Neural cell (in vitro differentiated cells): ENCODE results near the gene CHURC1. TPM values are rescaled to one million over a fixed set of nuclear protein-coding genes. Genes with fewer than 3 reads are reported as not detected.

ENCODE experiments used
- H2AFZ ChIP-seq: fragments of 200-600, 300-800 bp; sonication (generic), shearing (Covaris generic); 2 replicates; pipeline ENCODE4 v1.6.0; 2014; ENCODE audit warnings: low read depth, mild to moderate bottlenecking, antibody characterized with exemption, low read length, moderate library complexity
- H3F3A ChIP-seq: fragments of 200-600 bp; shearing (Covaris generic); 2 replicates; pipeline ENCODE4 v1.6.1; 2016; ENCODE audit warnings: mild to moderate bottlenecking, moderate library complexity, mixed read lengths, antibody characterized with exemption, low read length; ENCODE audit not compliant: insufficient read depth, poor library complexity, severe bottlenecking
- H3K27ac ChIP-seq: fragments of 200-600, 300-800 bp; sonication (generic), shearing (Covaris generic); 2 replicates; pipeline ENCODE4 v1.5.1; 2014; ENCODE audit warnings: mild to moderate bottlenecking, low read length, moderate library complexity
- H3K27me3 ChIP-seq: fragments of 300-800, 200-600 bp; sonication (generic), shearing (Covaris generic); 2 replicates; pipeline ENCODE4 v1.6.0; 2014; ENCODE audit warnings: mild to moderate bottlenecking, low read depth, low read length, moderate library complexity; ENCODE audit not compliant: insufficient read depth
- H3K36me3 ChIP-seq: fragments of 300-800, 200-600 bp; sonication (generic), shearing (Covaris generic); 2 replicates; pipeline ENCODE4 v1.5.1; 2014; ENCODE audit warnings: mild to moderate bottlenecking, antibody characterized with exemption, low read length, moderate library complexity; ENCODE audit not compliant: insufficient read depth
- H3K4me2 ChIP-seq: fragments of 300-800, 200-600 bp; sonication (generic), shearing (Covaris generic); 2 replicates; pipeline ENCODE4 v1.6.0; 2014; ENCODE audit warnings: mild to moderate bottlenecking, low read length
- H3K4me3 ChIP-seq: fragments of 300-800, 200-600 bp; sonication (generic), shearing (Covaris generic); 2 replicates; pipeline ENCODE4 v1.5.1; 2014; ENCODE audit warnings: mild to moderate bottlenecking, low read length, moderate library complexity
- H3K79me2 ChIP-seq: fragments of 200-600 bp; shearing (Covaris generic); replicated peaks from 2 replicates; pipeline ENCODE4 v1.6.0; 2014; ENCODE audit warnings: mild to moderate bottlenecking, low read length, moderate library complexity; ENCODE audit not compliant: insufficient read depth
- H3K9ac ChIP-seq: fragments of 300-800, 200-600 bp; sonication (generic), shearing (Covaris generic); 2 replicates; pipeline ENCODE4 v1.6.1; 2016; ENCODE audit warnings: mild to moderate bottlenecking, low read length, mixed read lengths
- H3K9me2 ChIP-seq: fragments of 200-600 bp; shearing (Covaris generic); 2 replicates; pipeline ENCODE4 v1.6.1; 2016; ENCODE audit warnings: mild to moderate bottlenecking, low read length, mixed read lengths; ENCODE audit not compliant: insufficient read depth
- H3K9me3 ChIP-seq: fragments of 200-600, 300-800 bp; sonication (generic), shearing (Covaris generic); 2 replicates; pipeline ENCODE4 v1.6.1; 2016; ENCODE audit warnings: mild to moderate bottlenecking, mixed run types, low read length, moderate library complexity, mixed read lengths
- H4K20me1 ChIP-seq: fragments of 200-600 bp; shearing (Covaris generic); 2 replicates; pipeline ENCODE4 v1.6.1; 2016; ENCODE audit warnings: mild to moderate bottlenecking, mixed run types; ENCODE audit not compliant: insufficient read depth
- EP300 ChIP-seq: fragments of 450-650 bp; conservative IDR thresholded peaks from 2 replicates; pipeline ENCODE4 v1.6.1; 2014; ENCODE audit warnings: antibody characterized with exemption, mild to moderate bottlenecking, moderate library complexity; ENCODE audit not compliant: poor library complexity, severe bottlenecking
- EZH2 ChIP-seq: fragments of 200-600, 300-800 bp; shearing (Covaris generic), sonication (generic); IDR thresholded peaks from 2 replicates; pipeline ENCODE4 v1.6.1; 2014; ENCODE audit warnings: antibody characterized with exemption, low read length, borderline replicate concordance, mild to moderate bottlenecking; ENCODE audit not compliant: insufficient read depth, poor library complexity, severe bottlenecking
- MXI1 ChIP-seq: fragments of 450-650 bp; conservative IDR thresholded peaks from 2 replicates; pipeline ENCODE4 v1.6.1; 2014; ENCODE audit warnings: antibody characterized with exemption, mild to moderate bottlenecking; ENCODE audit not compliant: poor library complexity, severe bottlenecking
- POLR2AphosphoS5 ChIP-seq: IDR thresholded peaks from 2 replicates; pipeline ENCODE4 v1.6.1; 2012
- RAD21 ChIP-seq: fragments of 450-650 bp; conservative IDR thresholded peaks from 2 replicates; pipeline ENCODE4 v1.6.1; 2014; ENCODE audit warnings: antibody characterized with exemption, mild to moderate bottlenecking, moderate library complexity
- SMC3 ChIP-seq: fragments of 450-650 bp; conservative IDR thresholded peaks from 2 replicates; pipeline ENCODE4 v1.6.1; 2014; ENCODE audit warnings: antibody characterized with exemption, mild to moderate bottlenecking, moderate library complexity; ENCODE audit not compliant: poor library complexity
- TAF1 ChIP-seq: IDR thresholded peaks from 2 replicates; pipeline ENCODE4 v1.6.1; 2012; ENCODE audit warnings: low read depth
- polyA plus RNA-seq: library from polyadenylated mRNA; depleted of rRNA; stranded (reverse); fragments of >200 nt; gene quantifications from 2 replicates; pipeline ENCODE4 v1.2.3, GENCODE V29; 2014
- TF ChIP-seq, protein P1 (sequence below): IDR thresholded peaks from 2 replicates; pipeline ENCODE4 v1.6.1; 2012; ENCODE audit warnings: borderline replicate concordance
- TF ChIP-seq, protein P2 (sequence below): fragments of 450-650 bp; IDR thresholded peaks from 2 replicates; pipeline ENCODE4 v1.5.1; 2014; ENCODE audit warnings: antibody characterized with exemption, mild to moderate bottlenecking, moderate library complexity; ENCODE audit not compliant: poor library complexity, severe bottlenecking

The CHURC1 gene
- polyA plus RNA-seq, 1 donor from 2014 or later, result 69.5 TPM

DNA sequence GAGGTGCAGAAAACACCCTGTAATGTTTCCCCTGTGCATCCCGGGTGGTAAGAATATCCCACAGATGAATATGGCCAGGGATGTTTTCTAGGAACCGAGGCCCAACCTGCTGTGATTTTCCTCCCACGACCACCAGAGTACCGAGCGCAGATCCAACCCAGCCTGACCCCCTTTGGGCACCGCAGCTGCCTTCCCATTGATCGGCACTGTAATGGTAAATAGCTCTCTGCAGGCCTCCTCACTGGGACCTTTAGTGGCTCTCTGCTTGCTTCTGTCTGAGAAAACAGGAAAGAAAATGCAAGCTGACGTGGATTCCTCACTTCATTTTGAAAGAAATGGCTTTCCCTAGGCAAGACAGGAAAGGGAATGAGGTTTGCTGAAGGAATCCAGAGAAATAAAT lies 60.3 kb downstream of the CHURC1 start:
- Histone ChIP-seq H3F3A (no peaks in the 10 kb centered on the region), H3K36me3 (no peaks in the 10 kb centered on the region), H3K27me3 (no peaks in the 10 kb centered on the region), H3K79me2 (no peaks in the 10 kb centered on the region), H3K4me2 (no peak overlapping the region), H4K20me1 (no peaks in the 10 kb centered on the region), H3K9me3 (no peaks in the 10 kb centered on the region), H3K9ac (no peak overlapping the region), H3K27ac (no peak overlapping the region), H3K4me3 (no peak overlapping the region), H3K9me2 (no peaks in the 10 kb centered on the region), H2AFZ (no peak overlapping the region)
- TF ChIP-seq TAF1, result no peak
- TF ChIP-seq, protein P1, sequence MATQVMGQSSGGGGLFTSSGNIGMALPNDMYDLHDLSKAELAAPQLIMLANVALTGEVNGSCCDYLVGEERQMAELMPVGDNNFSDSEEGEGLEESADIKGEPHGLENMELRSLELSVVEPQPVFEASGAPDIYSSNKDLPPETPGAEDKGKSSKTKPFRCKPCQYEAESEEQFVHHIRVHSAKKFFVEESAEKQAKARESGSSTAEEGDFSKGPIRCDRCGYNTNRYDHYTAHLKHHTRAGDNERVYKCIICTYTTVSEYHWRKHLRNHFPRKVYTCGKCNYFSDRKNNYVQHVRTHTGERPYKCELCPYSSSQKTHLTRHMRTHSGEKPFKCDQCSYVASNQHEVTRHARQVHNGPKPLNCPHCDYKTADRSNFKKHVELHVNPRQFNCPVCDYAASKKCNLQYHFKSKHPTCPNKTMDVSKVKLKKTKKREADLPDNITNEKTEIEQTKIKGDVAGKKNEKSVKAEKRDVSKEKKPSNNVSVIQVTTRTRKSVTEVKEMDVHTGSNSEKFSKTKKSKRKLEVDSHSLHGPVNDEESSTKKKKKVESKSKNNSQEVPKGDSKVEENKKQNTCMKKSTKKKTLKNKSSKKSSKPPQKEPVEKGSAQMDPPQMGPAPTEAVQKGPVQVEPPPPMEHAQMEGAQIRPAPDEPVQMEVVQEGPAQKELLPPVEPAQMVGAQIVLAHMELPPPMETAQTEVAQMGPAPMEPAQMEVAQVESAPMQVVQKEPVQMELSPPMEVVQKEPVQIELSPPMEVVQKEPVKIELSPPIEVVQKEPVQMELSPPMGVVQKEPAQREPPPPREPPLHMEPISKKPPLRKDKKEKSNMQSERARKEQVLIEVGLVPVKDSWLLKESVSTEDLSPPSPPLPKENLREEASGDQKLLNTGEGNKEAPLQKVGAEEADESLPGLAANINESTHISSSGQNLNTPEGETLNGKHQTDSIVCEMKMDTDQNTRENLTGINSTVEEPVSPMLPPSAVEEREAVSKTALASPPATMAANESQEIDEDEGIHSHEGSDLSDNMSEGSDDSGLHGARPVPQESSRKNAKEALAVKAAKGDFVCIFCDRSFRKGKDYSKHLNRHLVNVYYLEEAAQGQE, result no peak
- TF ChIP-seq MXI1, result no peak
- TF ChIP-seq, protein P2, sequence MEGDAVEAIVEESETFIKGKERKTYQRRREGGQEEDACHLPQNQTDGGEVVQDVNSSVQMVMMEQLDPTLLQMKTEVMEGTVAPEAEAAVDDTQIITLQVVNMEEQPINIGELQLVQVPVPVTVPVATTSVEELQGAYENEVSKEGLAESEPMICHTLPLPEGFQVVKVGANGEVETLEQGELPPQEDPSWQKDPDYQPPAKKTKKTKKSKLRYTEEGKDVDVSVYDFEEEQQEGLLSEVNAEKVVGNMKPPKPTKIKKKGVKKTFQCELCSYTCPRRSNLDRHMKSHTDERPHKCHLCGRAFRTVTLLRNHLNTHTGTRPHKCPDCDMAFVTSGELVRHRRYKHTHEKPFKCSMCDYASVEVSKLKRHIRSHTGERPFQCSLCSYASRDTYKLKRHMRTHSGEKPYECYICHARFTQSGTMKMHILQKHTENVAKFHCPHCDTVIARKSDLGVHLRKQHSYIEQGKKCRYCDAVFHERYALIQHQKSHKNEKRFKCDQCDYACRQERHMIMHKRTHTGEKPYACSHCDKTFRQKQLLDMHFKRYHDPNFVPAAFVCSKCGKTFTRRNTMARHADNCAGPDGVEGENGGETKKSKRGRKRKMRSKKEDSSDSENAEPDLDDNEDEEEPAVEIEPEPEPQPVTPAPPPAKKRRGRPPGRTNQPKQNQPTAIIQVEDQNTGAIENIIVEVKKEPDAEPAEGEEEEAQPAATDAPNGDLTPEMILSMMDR, result no peak
- no peak for TF ChIP-seq SMC3
- TF ChIP-seq EP300, result no peak
- TF ChIP-seq POLR2AphosphoS5, result no peak
- TF ChIP-seq EZH2, result no peak
- TF ChIP-seq RAD21, result no peak

DNA sequence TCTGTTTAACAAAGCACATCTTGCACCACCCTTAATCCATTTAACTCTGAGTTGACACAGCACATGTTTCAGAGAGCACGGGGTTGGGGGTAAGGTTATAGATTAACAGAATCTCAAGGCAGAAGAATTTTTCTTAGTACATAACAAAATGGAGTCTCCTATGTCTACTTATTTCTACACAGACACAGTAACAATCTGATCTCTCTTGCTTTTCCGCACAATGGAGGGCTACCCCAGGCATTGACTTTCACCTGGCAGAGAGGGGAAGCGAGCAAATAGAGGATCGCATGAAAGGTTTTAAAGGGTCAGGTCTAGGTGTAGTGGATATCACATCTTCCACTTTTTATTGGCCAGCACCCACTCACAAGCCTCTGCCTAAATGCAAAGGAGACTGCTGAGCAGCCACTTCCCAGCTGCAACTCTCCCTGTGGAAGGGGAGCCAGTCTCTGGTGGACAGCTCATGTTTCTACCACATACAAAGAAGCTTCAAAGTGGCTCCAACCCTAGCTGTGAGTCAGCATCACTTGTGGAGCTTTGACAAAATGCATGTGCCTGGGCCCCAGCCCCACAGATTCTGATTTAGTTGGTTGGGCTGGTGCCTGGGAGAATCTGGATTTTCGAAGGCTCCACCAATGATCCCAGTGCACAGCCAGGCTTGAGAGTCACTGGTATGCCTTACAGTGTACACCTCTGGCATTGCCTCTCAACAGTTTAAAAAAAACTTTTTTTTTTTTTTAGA lies 65.2 kb downstream of the CHURC1 start:
- H3K36me3 ChIP-seq, result no peaks in the 10 kb centered on the region
- no peak overlapping the region for H3K9ac ChIP-seq
- no peak overlapping the region for H3K27ac ChIP-seq
- H3K9me3 ChIP-seq, result no peaks in the 10 kb centered on the region
- no peaks in the 10 kb centered on the region for H3K79me2 ChIP-seq
- H3F3A ChIP-seq, result no peaks in the 10 kb centered on the region
- H4K20me1 ChIP-seq, result no peaks in the 10 kb centered on the region
- TF ChIP-seq, protein P2, result no peak
- TF ChIP-seq MXI1 (no peak), EP300 (no peak), POLR2AphosphoS5 (no peak), RAD21 (no peak)
- TF ChIP-seq, protein P1, result no peak
- no peak overlapping the region for H3K4me2 ChIP-seq
- H3K27me3 ChIP-seq, result no peaks in the 10 kb centered on the region
- H3K9me2 ChIP-seq, result no peaks in the 10 kb centered on the region
- H2AFZ ChIP-seq, result no peak overlapping the region
- no peak overlapping the region for H3K4me3 ChIP-seq
